H54 (cell line): ENCODE data around the gene MAP7D1.

Experiments used
- DNase-seq: peaks from one replicate; pipeline ENCODE4 v3.0.0; 2011; ENCODE audit warnings: low spot score, mixed read lengths; ENCODE audit not compliant: insufficient read length
- FAIRE-seq: peaks from 3 replicates; lab custom pipeline; 2011; peaks lifted over from hg19 to GRCh38; lab: Jason Lieb, UNC
- POLR2A ChIP-seq: IDR thresholded peaks from 2 replicates; pipeline ENCODE4 v1.6.1; 2011; ENCODE audit warnings: low read depth, mild to moderate bottlenecking, low read length

MAP7D1 gene

DNA sequence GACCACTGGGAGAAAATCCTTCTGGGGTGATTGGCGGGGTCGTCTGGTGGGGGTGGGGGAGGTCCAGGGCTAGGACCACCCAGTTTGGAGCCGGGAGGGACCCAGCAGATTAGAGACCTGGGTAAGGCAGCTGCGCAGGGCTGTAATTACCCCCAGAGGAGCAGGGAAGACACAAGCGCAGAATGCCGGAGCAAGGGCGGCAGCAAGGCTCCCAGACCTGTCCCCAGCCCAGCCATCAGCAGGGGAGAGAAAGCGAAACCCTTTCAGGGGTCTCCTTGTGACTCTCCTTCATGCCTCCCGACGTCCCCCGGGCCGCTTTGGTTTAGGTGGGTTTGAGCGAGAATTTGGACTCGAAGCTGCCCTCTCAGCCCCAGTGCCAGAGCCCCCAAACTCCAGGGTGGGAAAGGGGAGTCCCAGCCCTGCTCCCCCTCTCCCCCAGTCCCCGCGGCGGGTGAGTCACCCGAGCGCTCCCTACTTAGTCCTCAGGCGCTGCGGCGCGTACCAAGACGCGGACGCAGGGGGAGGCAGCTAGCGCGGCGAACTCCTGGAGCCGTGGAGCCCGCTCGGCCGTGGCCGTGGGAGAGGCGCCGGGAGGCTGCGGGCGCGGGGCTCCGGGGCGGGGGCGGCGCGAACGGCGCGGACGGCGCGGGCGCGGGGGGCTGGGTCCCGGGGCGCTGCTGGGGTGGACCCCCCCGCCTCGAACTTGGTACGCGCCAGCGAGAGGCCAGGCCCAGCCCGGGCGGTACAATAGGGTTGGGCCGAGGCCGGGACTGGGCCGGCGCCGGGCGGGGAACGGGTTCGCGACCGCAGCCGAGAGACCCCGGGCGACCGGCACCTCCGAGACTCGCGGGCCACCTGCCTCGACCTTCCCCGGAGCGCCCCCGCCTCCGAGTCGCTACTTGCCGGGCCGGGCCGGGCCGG lies at the start of gene MAP7D1:
Gene MAP7D1 (plus strand): TSS at position 753 of the 921 bp plus-strand sequence. CDS start 258 bp downstream, outside the sequence.
- FAIRE-seq (no peak), DNase-seq (peak; percentile 82)
- peak; percentile 93 for TF ChIP-seq POLR2A

DNA sequence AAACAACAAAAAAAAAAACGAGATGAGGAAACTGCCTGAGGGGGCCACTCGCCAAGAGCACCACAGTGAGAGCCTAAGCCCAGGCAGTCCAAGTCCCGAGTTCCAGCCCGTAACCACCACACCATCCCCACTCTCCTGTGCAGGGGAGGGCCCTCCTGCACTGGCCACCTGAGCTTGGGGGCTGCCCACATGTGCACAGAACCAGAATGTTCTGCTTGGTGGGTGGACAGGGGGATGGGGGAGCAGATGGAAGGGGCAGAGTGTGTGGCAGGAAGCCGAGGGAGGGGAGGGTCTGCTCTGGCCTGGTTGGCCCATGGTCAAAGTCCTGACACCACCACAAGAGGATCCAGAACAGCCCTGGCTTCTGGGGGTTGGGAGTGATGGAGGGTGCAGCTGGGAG lies 49.7 kb upstream of the MAP7D1 start:
- no peak for TF ChIP-seq POLR2A
- DNase-seq: no peak
- FAIRE-seq: no peak

DNA sequence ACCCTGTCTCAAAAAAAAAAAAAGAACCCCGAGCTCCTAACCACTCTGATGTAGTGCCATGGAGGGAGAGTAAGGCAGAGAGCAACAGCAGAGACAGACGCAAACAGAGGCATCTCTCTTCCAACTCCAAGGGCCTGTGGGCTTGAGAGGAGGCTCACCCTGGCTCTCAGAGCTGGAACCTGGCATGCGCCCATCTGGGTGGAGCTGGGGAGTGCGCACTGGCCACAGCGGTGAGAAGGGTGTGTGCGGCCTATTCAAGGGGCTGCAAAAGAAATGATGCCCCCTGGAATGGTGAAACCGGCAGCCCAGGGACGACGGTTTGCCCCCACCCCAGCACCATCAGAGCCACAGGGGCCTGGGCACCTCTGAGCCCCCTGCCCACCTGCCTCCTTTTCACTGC lies 48.6 kb upstream of the MAP7D1 start:
- DNase-seq (no peak), FAIRE-seq (no peak)
- no peak for TF ChIP-seq POLR2A

DNA sequence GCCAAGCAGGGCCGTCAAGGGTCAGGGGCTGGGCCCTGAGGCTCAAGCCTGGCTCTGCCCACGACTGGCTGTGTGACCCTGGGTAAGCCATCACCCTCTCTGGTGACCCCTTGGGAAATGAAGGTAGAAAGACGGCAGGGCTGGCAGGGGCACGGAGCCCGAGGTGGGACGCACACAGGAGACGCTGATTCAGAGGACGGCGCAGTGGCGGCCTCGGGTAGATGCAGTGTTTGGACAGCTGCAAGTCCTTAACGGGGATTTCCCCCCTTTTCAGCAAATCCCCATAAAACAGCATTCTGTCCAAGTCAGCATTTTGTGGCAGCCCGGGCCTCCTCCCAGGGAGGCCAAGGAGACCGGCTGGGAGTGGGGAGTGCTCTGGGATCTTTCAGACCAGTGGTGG lies 47.6 kb upstream of the MAP7D1 start:
- TF ChIP-seq POLR2A: no peak
- no peak for DNase-seq
- FAIRE-seq: no peak

DNA sequence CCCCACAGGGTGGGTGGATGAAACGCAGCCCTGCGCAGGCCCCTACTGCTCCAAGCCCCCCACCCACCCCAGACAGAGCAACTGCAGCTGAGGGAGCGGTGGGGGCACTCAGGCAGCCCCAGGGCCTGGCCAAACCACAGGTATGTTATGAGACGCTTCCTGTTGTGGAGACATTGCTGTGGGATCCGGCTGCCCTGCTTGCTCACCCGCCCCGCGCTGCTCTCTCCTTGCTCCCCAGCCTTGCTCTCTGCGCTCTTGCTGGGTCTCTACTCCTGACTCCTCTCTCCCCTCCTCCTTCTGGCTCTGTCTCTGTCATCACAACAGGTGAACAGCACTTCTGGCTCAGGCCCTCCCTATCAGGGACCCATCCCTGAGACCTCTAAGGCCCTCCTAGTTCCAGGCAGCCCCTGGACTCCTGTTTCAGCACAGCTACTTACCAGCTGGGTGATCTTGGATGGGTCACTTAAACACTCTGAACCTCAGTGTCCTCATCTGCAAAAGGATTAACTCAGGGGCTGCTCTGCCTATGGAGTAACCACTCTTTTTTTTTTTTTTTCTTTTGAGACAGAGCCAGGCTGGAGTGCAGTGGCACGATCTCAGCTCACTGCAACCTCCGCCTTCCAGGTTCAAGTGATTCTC lies 46.8 kb upstream of the MAP7D1 start:
- peak; percentile 89 for DNase-seq
- no peak for FAIRE-seq
- no peak for TF ChIP-seq POLR2A

DNA sequence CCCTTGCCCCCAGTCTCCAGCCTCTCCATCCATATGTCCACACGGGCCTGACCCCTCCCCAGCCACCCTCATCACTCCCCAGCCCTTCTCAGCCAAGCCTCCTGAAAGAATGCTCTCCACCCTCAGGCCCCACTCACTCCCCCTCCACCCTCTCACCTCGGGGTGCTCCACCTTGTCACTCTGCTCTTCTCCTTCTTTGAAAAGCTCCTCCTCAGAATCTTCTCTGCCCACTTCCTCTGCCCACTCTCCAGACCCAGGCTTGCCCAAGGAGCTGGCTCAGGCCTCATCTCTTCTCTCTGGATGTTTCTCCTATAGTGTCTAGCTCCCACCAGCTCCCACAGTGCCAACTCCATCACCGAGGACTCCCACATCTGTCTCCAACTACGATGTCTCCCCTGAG lies 44.8 kb upstream of the MAP7D1 start:
- TF ChIP-seq POLR2A: no peak
- no peak for FAIRE-seq
- DNase-seq: no peak

DNA sequence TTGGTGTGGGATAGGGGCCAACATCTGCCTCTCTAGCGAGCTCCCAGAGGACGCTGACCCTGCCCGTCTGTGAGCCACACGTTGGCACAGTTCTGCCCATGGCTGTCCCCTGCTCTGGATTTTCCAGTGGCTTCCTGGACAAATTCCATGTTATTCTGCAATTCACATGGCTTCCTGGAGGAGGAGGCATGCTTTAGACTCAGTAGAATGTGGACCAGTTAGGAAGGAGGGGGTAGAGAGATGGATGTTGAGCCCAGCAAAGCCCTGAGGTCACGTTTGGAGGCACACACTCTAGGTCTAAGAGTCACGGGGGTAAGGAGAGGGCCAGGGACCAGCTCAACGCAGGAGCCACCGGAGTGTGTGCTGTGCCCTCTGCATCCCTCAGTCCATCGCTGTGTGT lies 43.1 kb upstream of the MAP7D1 start:
- DNase-seq (no peak), FAIRE-seq (no peak)
- no peak for TF ChIP-seq POLR2A

DNA sequence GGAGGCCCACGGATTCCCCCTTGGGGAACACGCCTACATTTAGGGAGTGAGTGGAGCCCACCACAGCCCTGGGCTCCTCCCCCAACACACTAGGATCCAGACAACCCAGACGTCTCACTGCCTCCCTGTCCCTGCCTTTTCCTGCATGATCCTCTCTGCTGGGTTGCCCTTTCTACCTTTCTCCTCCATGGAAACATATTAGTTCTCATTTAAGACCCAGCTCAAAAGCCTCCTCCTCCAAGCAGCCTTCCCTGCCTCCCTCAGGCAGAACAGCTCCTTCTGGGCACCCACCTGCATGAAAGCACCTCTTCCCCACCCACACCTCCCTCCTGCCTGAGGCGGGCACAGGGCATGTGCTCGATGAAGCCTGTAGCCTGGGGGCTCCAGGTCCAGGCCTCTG lies 41.6 kb upstream of the MAP7D1 start:
- no peak for FAIRE-seq
- no peak for TF ChIP-seq POLR2A
- DNase-seq: no peak

DNA sequence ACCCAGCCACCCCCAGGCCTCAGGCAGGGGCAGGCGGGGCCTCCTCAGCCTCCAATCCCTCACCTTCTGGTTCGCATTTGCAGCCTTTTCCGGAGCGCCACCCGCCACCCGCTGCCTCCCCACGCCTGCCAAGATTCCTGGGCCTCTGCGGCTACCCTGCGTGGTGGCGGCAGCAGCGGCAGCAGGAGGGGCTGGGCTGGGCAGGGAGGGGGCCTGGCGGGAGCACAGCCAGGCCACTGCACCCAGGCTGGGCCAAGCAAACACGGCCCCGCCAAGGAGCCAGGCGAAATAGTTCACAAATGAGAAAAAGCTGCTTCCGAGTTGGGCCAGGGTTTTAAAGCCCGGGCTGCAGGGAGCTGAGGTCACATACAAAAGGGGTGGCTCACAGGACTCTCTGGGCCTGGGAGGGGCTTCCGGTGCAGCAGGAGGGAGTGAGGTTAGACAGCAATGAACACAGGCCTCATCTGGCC lies 40.7 kb upstream of the MAP7D1 start:
- FAIRE-seq: no peak
- DNase-seq: peak; percentile 88

DNA sequence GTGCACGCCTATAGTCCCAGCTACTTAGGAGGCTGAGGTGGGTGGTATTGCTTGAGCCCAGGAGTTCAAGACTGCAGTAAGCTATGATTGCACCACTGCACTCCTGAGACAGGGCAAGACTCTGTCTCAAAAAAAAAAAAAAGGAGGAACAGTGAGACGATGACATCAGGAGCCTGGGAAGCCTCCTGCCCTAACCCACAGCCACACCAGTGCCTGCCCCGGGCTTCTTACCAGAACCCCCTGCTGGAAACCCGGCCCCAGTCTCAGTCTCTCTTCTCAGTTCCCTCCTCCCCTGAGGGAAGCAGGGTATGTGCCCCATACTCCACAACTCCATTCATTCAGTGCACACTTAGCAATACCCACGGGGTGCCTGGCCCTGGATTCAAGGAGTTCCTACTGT lies 40.0 kb upstream of the MAP7D1 start:
- FAIRE-seq (no peak), DNase-seq (no peak)
- TF ChIP-seq POLR2A: no peak

More for the DNA sequence above, 40.7 kb upstream of the MAP7D1 start:
- peak; percentile 43 for TF ChIP-seq POLR2A

DNA sequence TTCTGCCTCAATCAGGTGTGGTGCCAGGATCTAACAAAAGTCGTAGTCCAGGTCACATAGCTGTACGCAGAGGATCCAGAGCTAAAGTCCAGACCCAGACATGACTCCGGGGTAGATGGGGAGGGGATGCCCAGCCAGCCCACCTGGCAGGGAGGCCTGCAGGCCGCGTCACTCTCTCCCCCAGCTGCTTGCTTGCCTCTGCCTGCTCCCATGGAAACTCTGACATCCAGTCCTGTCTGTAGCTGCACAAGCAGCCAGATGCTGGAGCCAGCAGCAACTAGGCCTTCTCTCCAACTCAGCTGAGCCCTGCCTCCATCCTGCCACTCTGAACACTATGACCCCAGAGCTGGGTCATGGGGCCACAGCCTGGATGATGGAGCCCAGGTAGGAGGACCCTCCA lies 39.1 kb upstream of the MAP7D1 start:
- FAIRE-seq (no peak), DNase-seq (no peak)
- no peak for TF ChIP-seq POLR2A

DNA sequence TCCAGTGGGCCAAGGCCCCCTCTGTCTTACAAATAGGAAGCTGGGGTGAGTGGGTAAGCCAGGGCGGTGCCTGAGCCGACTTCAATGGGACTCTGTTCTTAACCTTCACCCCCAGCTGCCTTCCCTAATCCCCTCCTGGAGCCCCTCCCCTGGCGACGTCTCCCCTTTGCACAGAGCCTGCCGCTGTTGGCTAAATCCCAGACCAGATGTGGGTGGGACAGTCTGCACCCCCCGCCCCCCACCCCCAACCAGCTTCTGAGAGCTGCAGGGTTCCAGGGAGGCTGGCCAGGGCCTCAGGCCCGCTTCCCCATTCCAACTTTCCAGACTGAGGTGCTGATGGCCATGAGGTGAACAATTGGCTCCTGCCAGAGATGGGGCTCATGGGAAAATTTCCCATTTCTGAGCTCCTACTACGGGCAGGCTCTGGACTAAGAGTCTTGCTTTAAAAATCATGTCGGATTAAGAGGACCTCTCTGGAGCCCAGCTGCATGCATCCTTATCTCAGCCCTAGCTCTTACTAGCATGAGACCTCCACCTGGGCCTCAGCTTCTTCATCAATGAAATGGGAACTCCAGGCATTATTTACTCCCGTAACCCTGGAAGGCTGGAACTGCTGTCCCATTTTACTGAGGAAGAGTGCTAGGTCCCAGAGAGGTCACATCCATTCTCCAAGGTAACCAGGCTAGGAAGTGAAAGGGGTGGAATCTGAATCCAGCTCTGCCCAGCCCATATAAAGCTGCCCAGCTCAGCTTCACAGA lies 37.3 kb upstream of the MAP7D1 start:
- TF ChIP-seq POLR2A: no peak
- FAIRE-seq (no peak), DNase-seq (no peak)

DNA sequence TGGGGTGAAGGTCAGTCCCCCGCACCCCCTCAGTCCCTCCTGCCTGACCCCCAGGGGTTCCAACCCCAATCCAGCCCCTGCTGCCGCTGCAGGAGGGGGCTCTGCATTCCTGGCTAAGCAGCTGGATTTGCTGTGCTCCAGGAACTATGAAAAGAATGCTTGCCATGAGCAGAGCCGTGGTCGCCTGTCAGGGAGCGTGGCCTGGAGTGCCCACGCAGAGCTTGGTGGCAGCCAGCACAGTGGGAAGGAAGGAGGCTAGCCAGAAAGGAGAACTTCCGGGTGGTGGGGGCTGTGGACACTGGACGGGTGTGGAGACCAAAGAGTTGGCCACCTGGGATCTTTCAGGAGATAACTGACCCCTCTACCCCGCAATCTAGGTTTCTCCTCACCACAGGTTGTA lies 36.5 kb upstream of the MAP7D1 start:
- no peak for DNase-seq
- no peak for FAIRE-seq
- no peak for TF ChIP-seq POLR2A

DNA sequence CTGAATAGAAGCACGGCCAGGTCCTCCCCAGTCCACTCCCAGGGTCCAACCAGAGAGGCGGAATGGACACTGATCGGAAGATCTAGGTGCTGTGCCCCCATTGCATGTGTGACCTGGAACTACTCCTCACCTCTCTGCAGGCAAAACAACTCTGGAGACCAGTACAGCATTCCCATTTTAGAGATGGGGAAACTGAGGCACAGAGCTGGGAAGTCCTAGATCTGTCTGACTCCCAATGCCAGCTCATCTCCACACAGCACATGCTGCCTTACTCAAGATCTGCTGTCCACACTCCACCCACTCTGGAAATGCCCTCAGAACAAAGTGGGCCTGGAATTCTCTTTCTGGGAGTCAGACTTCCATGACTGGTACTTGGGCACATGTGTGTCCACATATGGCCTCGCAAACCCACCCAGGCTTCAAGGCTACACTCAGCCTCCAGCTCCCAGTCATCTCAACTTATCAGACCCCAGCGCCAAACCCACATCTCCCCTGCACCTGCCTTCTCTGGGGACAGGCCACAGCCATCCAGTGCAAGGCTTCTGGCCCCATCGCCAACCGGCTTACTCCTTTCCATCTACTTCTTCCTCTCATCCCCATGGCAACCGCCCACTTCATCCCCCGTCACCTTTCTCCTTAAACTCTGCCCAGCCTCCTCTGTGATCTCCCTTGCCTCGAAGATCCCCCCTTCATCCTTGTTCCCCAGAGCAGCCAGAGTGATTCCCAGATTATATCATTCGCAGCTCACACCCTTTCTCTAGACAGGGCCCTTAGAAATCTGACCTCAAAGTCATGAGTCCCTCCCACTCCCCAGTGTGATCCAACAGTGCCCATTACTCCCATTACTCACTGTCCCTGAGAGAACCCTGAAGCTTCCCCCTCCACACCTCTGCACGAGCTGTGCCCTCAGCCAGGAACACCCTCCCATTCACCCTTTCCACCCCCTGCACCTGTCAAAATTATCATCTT lies 33.6 kb upstream of the MAP7D1 start:
- TF ChIP-seq POLR2A: no peak
- FAIRE-seq: no peak
- no peak for DNase-seq
